Natural killer cell treated with Interleukin-12 subunit alpha and Interleukin-12 subunit beta and Interleukin-15 and Interleukin-18, amount 100 ng/mL, for 72 hours (primary cell): Measurements from ENCODE around the gene PURB. TPM values are rescaled to one million over a fixed set of nuclear protein-coding genes. Genes with fewer than 3 reads are reported as not detected.

Experiments
- ATAC-seq, 2 donors: fragments of 150-1000 bp; cut with Tn5 transposase in 1 of 2; sonication (Bioruptor Pico), chemical (Tn5 transposase) in 1 of 2; 2 replicates each; pipeline ENCODE4 v1.10.0; 2021
- DNase-seq: peaks from one replicate; pipeline ENCODE4 v3.0.0; 2022; ENCODE audit warnings: low spot score
- H3K27ac Mint-ChIP-seq, 2 donors: 1 replicate in 1 of 2; 2 replicates in 1 of 2; pipeline ENCODE4 v1.8.0; 2022; ENCODE audit warnings: mixed read lengths in 2 of 2, mild to moderate bottlenecking in 1 of 2, moderate library complexity in 1 of 2
- H3K27me3 Mint-ChIP-seq, 2 donors: 1 replicate in 1 of 2; 2 replicates in 1 of 2; pipeline ENCODE4 v1.8.0; 2022; ENCODE audit warnings: mixed read lengths in 2 of 2
- H3K36me3 Mint-ChIP-seq: one replicate; pipeline ENCODE4 v1.8.0; 2022; ENCODE audit warnings: mixed read lengths
- H3K4me1 Mint-ChIP-seq, 2 donors: 1 replicate in 1 of 2; 2 replicates in 1 of 2; pipeline ENCODE4 v1.8.0; 2022; ENCODE audit warnings: low read depth in 2 of 2, mixed read lengths in 2 of 2, mild to moderate bottlenecking in 1 of 2
- H3K4me3 Mint-ChIP-seq: one replicate; pipeline ENCODE4 v1.8.0; 2022; ENCODE audit warnings: mixed read lengths
- H3K9me3 Mint-ChIP-seq: 2 replicates; pipeline ENCODE4 v1.8.0; 2022; ENCODE audit warnings: mixed read lengths
- total RNA-seq, 2 donors: library from RNA; stranded (reverse); gene quantifications; one replicate each; pipeline ENCODE4 v1.2.3, GENCODE V29; 2022

Gene PURB
- total RNA-seq, 2 donors from 2014 or later, result 39.1 to 41.8 TPM

- no peaks in the 10 kb centered on the region for H3K27me3 Mint-ChIP-seq
- DNase-seq (no peak), ATAC-seq (no peak)
- H3K36me3 Mint-ChIP-seq, result peaks cover 10% of the 10 kb centered on the region
- H3K4me3 Mint-ChIP-seq, result no peak overlapping the region
- H3K4me1 Mint-ChIP-seq, result peaks cover 8 to 11% of the 10 kb centered on the region in 2 donors
- peak overlapping the region in 1 of 2 donors; percentile 69 for H3K27ac Mint-ChIP-seq
- H3K9me3 Mint-ChIP-seq, result no peaks in the 10 kb centered on the region
These were observed 57.8 kb downstream of the PURB start for GRCh38 chr7:44827567-44827966.

Other genes with a start within 250 kb of the PURB start
- 100 to 1,000 TPM; 108 to 133 TPM for gene ZMIZ2, start 136.7 kb downstream of the PURB start, total RNA-seq
- gene PPIA, start 88.8 kb downstream of the PURB start, total RNA-seq, result 1,000 to 10,000 TPM; 1,523 to 1,782 TPM
- 100 to 1,000 TPM; 193 to 208 TPM for gene H2AZ2, start 37.4 kb downstream of the PURB start, total RNA-seq
- 100 to 1,000 TPM; 465 to 518 TPM for gene MYO1G, start 93.5 kb upstream of the PURB start, total RNA-seq
- gene CCM2, start 114.7 kb upstream of the PURB start, total RNA-seq, result 10 to 100 TPM; 59.2 to 68.4 TPM
- 1 to 10 TPM; 1.1 to 1.9 TPM for gene NACAD, start 203.4 kb upstream of the PURB start, total RNA-seq
- gene TBRG4, start 226.2 kb upstream of the PURB start, total RNA-seq, result 100 to 1,000 TPM; 123 to 211 TPM